Endothelial cell of umbilical vein (primary cell): ENCODE results near the gene SLC30A4.

Source experiments
- EZH2 ChIP-seq: IDR thresholded peaks from 2 replicates; pipeline ENCODE4 v1.6.1; 2012; ENCODE audit warnings: borderline replicate concordance, low read depth, mild to moderate bottlenecking, moderate library complexity, low read length, inconsistent platforms; ENCODE audit not compliant: severe bottlenecking
- JUN ChIP-seq: IDR thresholded peaks from 2 replicates; pipeline ENCODE4 v1.6.1; 2011; ENCODE audit warnings: borderline replicate concordance, low read depth; ENCODE audit not compliant: insufficient read length, insufficient read depth
- POLR2A ChIP-seq: IDR thresholded peaks from 2 replicates; pipeline ENCODE4 v1.6.1; 2012; ENCODE audit warnings: low read depth, mild to moderate bottlenecking, control low read depth, low read length
- POLR2AphosphoS5 ChIP-seq: IDR thresholded peaks from 2 replicates; pipeline ENCODE4 v1.6.1; 2012; ENCODE audit warnings: low read depth, mild to moderate bottlenecking, control low read depth, low read length, moderate library complexity; ENCODE audit not compliant: insufficient read depth
- TF ChIP-seq, protein P1 (sequence below), 2 donors: IDR thresholded peaks; 1 replicate in 1 of 2; 2 replicates in 1 of 2; pipeline ENCODE4 v1.5.1; 2011; ENCODE audit warnings: low read length in 2 of 2, mild to moderate bottlenecking in 2 of 2, moderate library complexity in 2 of 2, control low read depth in 1 of 2, inconsistent platforms in 1 of 2, low read depth in 1 of 2; ENCODE audit not compliant: insufficient read depth in 1 of 2; ENCODE audit errors: extremely low read depth in 1 of 2

DNA sequence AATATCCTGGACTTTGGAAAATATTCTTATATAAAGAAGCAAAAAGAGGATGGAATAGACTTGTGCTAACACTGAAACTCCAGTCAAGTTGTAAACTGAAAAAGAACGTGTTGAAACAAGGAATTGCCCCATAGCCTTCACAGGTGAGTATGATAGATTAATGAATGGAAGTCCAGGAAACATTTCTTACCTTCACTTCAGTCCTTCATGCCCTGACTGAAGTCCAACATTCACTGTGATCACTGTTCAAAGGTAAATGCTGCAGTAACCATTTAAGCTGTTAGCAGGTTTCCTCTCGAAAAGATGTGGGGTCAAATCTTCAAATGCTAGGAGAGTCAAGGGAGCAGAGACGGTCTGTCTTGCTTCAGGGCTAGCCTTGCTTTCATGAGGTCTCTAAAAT lies 46.1 kb downstream of the SLC30A4 start:
- TF ChIP-seq POLR2A = no peak
- TF ChIP-seq JUN = no peak
- no peak for TF ChIP-seq POLR2AphosphoS5
- TF ChIP-seq, protein P1, sequence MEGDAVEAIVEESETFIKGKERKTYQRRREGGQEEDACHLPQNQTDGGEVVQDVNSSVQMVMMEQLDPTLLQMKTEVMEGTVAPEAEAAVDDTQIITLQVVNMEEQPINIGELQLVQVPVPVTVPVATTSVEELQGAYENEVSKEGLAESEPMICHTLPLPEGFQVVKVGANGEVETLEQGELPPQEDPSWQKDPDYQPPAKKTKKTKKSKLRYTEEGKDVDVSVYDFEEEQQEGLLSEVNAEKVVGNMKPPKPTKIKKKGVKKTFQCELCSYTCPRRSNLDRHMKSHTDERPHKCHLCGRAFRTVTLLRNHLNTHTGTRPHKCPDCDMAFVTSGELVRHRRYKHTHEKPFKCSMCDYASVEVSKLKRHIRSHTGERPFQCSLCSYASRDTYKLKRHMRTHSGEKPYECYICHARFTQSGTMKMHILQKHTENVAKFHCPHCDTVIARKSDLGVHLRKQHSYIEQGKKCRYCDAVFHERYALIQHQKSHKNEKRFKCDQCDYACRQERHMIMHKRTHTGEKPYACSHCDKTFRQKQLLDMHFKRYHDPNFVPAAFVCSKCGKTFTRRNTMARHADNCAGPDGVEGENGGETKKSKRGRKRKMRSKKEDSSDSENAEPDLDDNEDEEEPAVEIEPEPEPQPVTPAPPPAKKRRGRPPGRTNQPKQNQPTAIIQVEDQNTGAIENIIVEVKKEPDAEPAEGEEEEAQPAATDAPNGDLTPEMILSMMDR (IDR thresholded peaks at IDR 0.05; ENCODE audit: extremely low read depth in 1 of 2, insufficient read depth in 1 of 2, low read depth in 1 of 2, low read length in 2 of 2) = no peak
- TF ChIP-seq EZH2 = no peak
